Muscle layer of duodenum (tissue), 2 donors: ENCODE results near the gene DTX2.
"Not testable (repeated sequence)": the region's sequence is repeated elsewhere in the genome, so short reads cannot be mapped to it uniquely, and the experiment has no call there.

Experiments
- H3K27ac ChIP-seq: one replicate; pipeline ENCODE4 v1.7.0; 2013; ENCODE audit warnings: mild to moderate bottlenecking, low read length
- H3K27me3 ChIP-seq: one replicate; pipeline ENCODE4 v1.7.0; 2013; ENCODE audit warnings: low read depth, mild to moderate bottlenecking, control low read depth, low read length
- H3K36me3 ChIP-seq, 2 donors: one replicate each; pipeline ENCODE4 v1.7.0; 2013; ENCODE audit warnings: low read length in 2 of 2, control low read depth in 1 of 2, mild to moderate bottlenecking in 1 of 2; ENCODE audit not compliant: insufficient read depth in 2 of 2, control insufficient read depth in 1 of 2
- H3K4me1 ChIP-seq, 2 donors: one replicate each; pipeline ENCODE4 v1.7.0; 2013; ENCODE audit warnings: low read length in 2 of 2, mild to moderate bottlenecking in 2 of 2, control low read depth in 1 of 2, moderate library complexity in 1 of 2; ENCODE audit not compliant: insufficient read depth in 2 of 2, control insufficient read depth in 1 of 2
- H3K4me3 ChIP-seq, 2 donors: one replicate each; pipeline ENCODE4 v1.7.0; 2013; ENCODE audit warnings: low read length in 2 of 2, low read depth in 1 of 2, mild to moderate bottlenecking in 1 of 2
- H3K9me3 ChIP-seq, 2 donors: one replicate each; pipeline ENCODE4 v1.7.0; 2013; ENCODE audit warnings: low read length in 2 of 2, control low read depth in 1 of 2, mild to moderate bottlenecking in 1 of 2; ENCODE audit not compliant: control insufficient read depth in 1 of 2
- donor health status: healthy.

Gene DTX2

GRCh38 chr7:76458504-76458903 is 3.0 kb upstream of the DTX2 start:
- not testable (repeated sequence) for H3K9me3 ChIP-seq, H3K36me3 ChIP-seq, H3K4me1 ChIP-seq, H3K27me3 ChIP-seq, H3K4me3 ChIP-seq, H3K27ac ChIP-seq

GRCh38 chr7:76460767-76461166 is 742 bp upstream of the DTX2 start:
- not testable (repeated sequence) for H3K36me3 ChIP-seq, H3K27me3 ChIP-seq

GRCh38 chr7:76462271-76462882 is 868 bp downstream of the DTX2 start:
- H3K27ac ChIP-seq, H3K27me3 ChIP-seq, H3K4me3 ChIP-seq, H3K36me3 ChIP-seq, H3K4me1 ChIP-seq, H3K9me3 ChIP-seq: not testable (repeated sequence)

More at GRCh38 chr7:76460767-76461166, 742 bp upstream of the DTX2 start:
- not testable (repeated sequence) for H3K4me1 ChIP-seq, H3K27ac ChIP-seq, H3K4me3 ChIP-seq, H3K9me3 ChIP-seq

GRCh38 chr7:76464959-76465358 is 3.5 kb downstream of the DTX2 start:
- H3K27ac ChIP-seq, H3K36me3 ChIP-seq, H3K4me3 ChIP-seq, H3K4me1 ChIP-seq, H3K27me3 ChIP-seq, H3K9me3 ChIP-seq: not testable (repeated sequence)

GRCh38 chr7:76465950-76466349 is 4.4 kb downstream of the DTX2 start:
- H3K27ac ChIP-seq, H3K4me1 ChIP-seq, H3K27me3 ChIP-seq, H3K36me3 ChIP-seq, H3K9me3 ChIP-seq, H3K4me3 ChIP-seq: not testable (repeated sequence)

GRCh38 chr7:76467743-76468404 is 6.4 kb downstream of the DTX2 start:
- H3K9me3 ChIP-seq, H3K27me3 ChIP-seq, H3K36me3 ChIP-seq, H3K4me1 ChIP-seq, H3K4me3 ChIP-seq, H3K27ac ChIP-seq: not testable (repeated sequence)

GRCh38 chr7:76471556-76472221 is 10.2 kb downstream of the DTX2 start:
- H3K4me3 ChIP-seq, H3K27ac ChIP-seq, H3K36me3 ChIP-seq, H3K9me3 ChIP-seq, H3K27me3 ChIP-seq, H3K4me1 ChIP-seq: not testable (repeated sequence)

GRCh38 chr7:76473097-76473496 is 11.6 kb downstream of the DTX2 start:
- not testable (repeated sequence) for H3K27ac ChIP-seq, H3K4me3 ChIP-seq, H3K9me3 ChIP-seq, H3K27me3 ChIP-seq, H3K36me3 ChIP-seq, H3K4me1 ChIP-seq

GRCh38 chr7:76476280-76476679 is 14.8 kb downstream of the DTX2 start:
- H3K36me3 ChIP-seq, H3K9me3 ChIP-seq, H3K4me3 ChIP-seq, H3K27ac ChIP-seq, H3K4me1 ChIP-seq, H3K27me3 ChIP-seq: not testable (repeated sequence)

- not testable (repeated sequence) for H3K9me3 ChIP-seq, H3K36me3 ChIP-seq, H3K27ac ChIP-seq
Observed at GRCh38 chr7:76476742-76477474, 15.4 kb downstream of the DTX2 start.

GRCh38 chr7:76479628-76480027 is 18.1 kb downstream of the DTX2 start:
- H3K27me3 ChIP-seq, H3K36me3 ChIP-seq, H3K27ac ChIP-seq, H3K9me3 ChIP-seq, H3K4me1 ChIP-seq, H3K4me3 ChIP-seq: not testable (repeated sequence)

More at GRCh38 chr7:76476742-76477474, 15.4 kb downstream of the DTX2 start:
- H3K4me1 ChIP-seq, H3K4me3 ChIP-seq, H3K27me3 ChIP-seq: not testable (repeated sequence)
